Prostate gland (tissue), 2 donors: Measurements from ENCODE around the gene GBGT1. TPM values are rescaled to one million over a fixed set of nuclear protein-coding genes. Genes with fewer than 3 reads are reported as not detected.

ENCODE experiments used
- DNase-seq: peaks from one replicate; pipeline ENCODE4 v3.0.0-alpha.2; 2019; ENCODE audit warnings: low spot score
- H3K27ac ChIP-seq, 2 donors: fragments of 200-600 bp; sonication (generic); 2 replicates each; pipeline ENCODE4 v1.5.1; 2017 to 2019
- H3K27me3 ChIP-seq: fragments of 200-600 bp; sonication (generic); replicated peaks from 2 replicates; pipeline ENCODE4 v1.5.1; 2019; ENCODE audit not compliant: insufficient read depth
- H3K36me3 ChIP-seq, 2 donors: fragments of 200-600 bp; sonication (generic); 1 replicate in 1 of 2; 2 replicates in 1 of 2; pipeline versions ENCODE4 v1.5.1 to v1.8.1; 2017 to 2019
- H3K4me1 ChIP-seq: fragments of 200-600 bp; sonication (generic); replicated peaks from 2 replicates; pipeline ENCODE4 v1.5.1; 2019
- H3K4me3 ChIP-seq, 2 donors: fragments of 200-600 bp; sonication (generic); 2 replicates each; pipeline ENCODE4 v1.5.1; 2017 to 2019
- H3K9me3 ChIP-seq: fragments of 200-600 bp; sonication (generic); 2 replicates; pipeline ENCODE4 v1.5.1; 2017
- POLR2A ChIP-seq: fragments of 450-650 bp; IDR thresholded peaks from one replicate; pipeline ENCODE4 v1.6.1; 2016; ENCODE audit warnings: antibody characterized with exemption, mild to moderate bottlenecking
- POLR2AphosphoS5 ChIP-seq: sonication (generic); formaldehyde crosslinking; IDR thresholded peaks from one replicate; pipeline ENCODE4 v1.6.1; 2017; ENCODE audit warnings: antibody characterized with exemption
- WGBS: methylation state at CpG from one replicate; pipeline ENCODE4 v1.1.5; 2018; 5-methylcytosine and 5-hydroxymethylcytosine counted together
- intact Hi-C: fragments of 100-400 bp; cut with DNase I; formaldehyde crosslinking; loops from one replicate; pipeline ENCODE4 v1.14.2; 2022
- total RNA-seq, 2 donors: library from RNA; depleted of rRNA; stranded (reverse); fragments of >200 nt; gene quantifications; one replicate each; pipeline ENCODE4 v1.1.0, GENCODE V29; 2016
- TF ChIP-seq, protein P1 (sequence below), 4 experiments: fragments of 200-600 bp in 2 of 4; fragments of 450-650 bp in 2 of 4; sonication (generic) in 2 of 4; IDR thresholded peaks; 1 replicate in 3 of 4; 2 replicates in 1 of 4; pipeline ENCODE4 v1.5.1; 2016 to 2019; ENCODE audit warnings: antibody characterized with exemption in 4 of 4, mild to moderate bottlenecking in 2 of 4, moderate library complexity in 2 of 4

Gene GBGT1
- total RNA-seq, 2 donors from 2014 or later = 10.7 to 14.0 TPM

DNA sequence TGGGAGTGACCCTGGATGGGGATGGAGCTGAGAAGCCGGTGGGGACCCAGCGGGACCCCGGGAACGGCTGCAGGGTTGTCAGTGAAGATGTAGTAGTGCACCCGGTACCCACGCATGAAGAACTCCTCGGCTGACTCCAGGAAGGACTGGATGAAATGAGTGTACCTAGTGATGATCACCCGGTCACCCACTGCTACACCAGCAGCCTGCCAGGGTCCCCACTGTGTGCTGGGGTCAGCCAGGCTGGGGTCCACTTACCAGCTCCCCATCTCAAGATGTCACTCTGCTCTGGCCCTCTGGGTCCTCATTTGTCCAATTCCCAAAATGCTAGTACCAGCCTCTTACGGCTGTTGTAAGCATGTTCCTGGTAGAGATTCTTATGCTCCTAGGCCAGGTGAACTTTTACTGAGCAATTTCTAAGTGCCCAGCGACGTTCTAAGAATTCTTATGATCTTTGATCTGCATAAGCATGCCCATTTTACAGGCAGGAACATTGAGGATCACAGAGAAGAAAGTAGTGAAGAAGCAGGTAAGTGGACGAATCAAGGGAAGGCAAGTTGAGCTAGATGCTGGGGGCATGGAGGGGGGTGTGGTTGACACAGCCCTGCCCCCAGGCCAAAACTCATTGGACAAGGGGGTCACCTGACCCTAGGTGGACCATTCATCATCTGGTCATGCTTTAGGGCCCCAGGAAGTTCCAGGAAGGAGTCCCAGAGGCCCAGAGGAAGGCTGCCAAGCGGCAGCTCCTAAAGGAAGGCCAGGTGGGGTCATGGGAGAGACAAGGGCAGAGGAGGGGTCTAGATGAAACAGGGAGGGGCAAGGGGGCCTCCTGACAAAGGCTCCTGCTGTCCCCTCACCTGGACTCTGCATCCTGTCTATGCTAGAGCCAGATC is 9.4 kb downstream of the GBGT1 start:
- TF ChIP-seq POLR2AphosphoS5 (no peak), POLR2A (no peak)
- TF ChIP-seq, protein P1, sequence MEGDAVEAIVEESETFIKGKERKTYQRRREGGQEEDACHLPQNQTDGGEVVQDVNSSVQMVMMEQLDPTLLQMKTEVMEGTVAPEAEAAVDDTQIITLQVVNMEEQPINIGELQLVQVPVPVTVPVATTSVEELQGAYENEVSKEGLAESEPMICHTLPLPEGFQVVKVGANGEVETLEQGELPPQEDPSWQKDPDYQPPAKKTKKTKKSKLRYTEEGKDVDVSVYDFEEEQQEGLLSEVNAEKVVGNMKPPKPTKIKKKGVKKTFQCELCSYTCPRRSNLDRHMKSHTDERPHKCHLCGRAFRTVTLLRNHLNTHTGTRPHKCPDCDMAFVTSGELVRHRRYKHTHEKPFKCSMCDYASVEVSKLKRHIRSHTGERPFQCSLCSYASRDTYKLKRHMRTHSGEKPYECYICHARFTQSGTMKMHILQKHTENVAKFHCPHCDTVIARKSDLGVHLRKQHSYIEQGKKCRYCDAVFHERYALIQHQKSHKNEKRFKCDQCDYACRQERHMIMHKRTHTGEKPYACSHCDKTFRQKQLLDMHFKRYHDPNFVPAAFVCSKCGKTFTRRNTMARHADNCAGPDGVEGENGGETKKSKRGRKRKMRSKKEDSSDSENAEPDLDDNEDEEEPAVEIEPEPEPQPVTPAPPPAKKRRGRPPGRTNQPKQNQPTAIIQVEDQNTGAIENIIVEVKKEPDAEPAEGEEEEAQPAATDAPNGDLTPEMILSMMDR (IDR thresholded peaks at IDR 0.05) = no peak
- Histone ChIP-seq H3K27ac (no peak overlapping the region), H3K4me3 (no peak overlapping the region), H3K9me3 (no peaks in the 10 kb centered on the region), H3K27me3 (no peaks in the 10 kb centered on the region), H3K36me3 (no peaks in the 10 kb centered on the region), H3K4me1 (no peaks in the 10 kb centered on the region)
- intact Hi-C loops = no loop called here
- WGBS = 90% methylated on average over 13 of the region's 13 CpGs
- DNase-seq = no peak

GRCh38 chr9:133153227-133154096 is 10.3 kb downstream of the GBGT1 start:
- Histone ChIP-seq H3K9me3 (no peaks in the 10 kb centered on the region), H3K27me3 (no peaks in the 10 kb centered on the region), H3K4me3 (no peak overlapping the region), H3K36me3 (no peaks in the 10 kb centered on the region), H3K4me1 (no peaks in the 10 kb centered on the region), H3K27ac (no peak overlapping the region)
- TF ChIP-seq, protein P1 (IDR thresholded peaks at IDR 0.05) = no peak
- TF ChIP-seq POLR2AphosphoS5 (no peak), POLR2A (no peak)
- no peak for DNase-seq
- intact Hi-C loops = no loop called here
- WGBS = 67% methylated on average over 32 of the region's 36 CpGs

GRCh38 chr9:133151601-133152525 is 11.9 kb downstream of the GBGT1 start:
- TF ChIP-seq POLR2A (no peak), POLR2AphosphoS5 (no peak)
- TF ChIP-seq, protein P1 (IDR thresholded peaks at IDR 0.05) = no peak
- no peak for DNase-seq
- intact Hi-C loops = no loop called here
- Histone ChIP-seq H3K36me3 (no peaks in the 10 kb centered on the region), H3K27ac (no peak overlapping the region), H3K4me3 (no peak overlapping the region), H3K9me3 (no peaks in the 10 kb centered on the region), H3K27me3 (no peaks in the 10 kb centered on the region), H3K4me1 (peaks cover 5% of the 10 kb centered on the region)
- 79% methylated on average over 14 of the region's 14 CpGs for WGBS

DNA sequence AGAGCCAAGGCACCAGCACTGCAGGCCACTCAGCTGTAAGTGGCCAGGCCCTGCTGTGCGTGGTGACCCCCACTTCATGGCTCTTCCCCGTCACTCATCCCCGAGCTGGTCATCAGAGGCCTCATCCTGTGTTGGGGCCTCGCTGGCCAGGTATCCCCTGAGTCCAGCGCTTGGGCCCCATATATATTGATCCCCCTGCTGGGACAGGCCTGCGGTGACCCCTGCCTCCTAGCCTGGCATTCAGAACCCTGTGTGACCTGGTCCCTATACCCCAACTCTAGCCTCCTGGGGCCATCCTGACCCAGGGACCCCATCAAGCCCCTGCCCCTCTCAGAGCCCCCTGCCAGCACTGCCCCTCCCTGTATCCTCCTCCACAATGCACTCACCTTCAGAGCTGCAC is 12.7 kb downstream of the GBGT1 start:
- no peak overlapping the region for H3K27ac ChIP-seq
- 93% methylated on average over 6 of the region's 6 CpGs for WGBS
- TF ChIP-seq, protein P1 (IDR thresholded peaks at IDR 0.05) = no peak
- TF ChIP-seq POLR2AphosphoS5 (no peak), POLR2A (no peak)
- peaks cover 5% of the 10 kb centered on the region for H3K4me1 ChIP-seq
- H3K4me3 ChIP-seq = no peak overlapping the region
- DNase-seq = no peak
- H3K27me3 ChIP-seq = no peaks in the 10 kb centered on the region
- intact Hi-C loops = no loop called here
- H3K9me3 ChIP-seq = no peaks in the 10 kb centered on the region
- H3K36me3 ChIP-seq = no peaks in the 10 kb centered on the region
